Measurements from ENCODE around the gene TEDC1.

The TEDC1 gene

DNA sequence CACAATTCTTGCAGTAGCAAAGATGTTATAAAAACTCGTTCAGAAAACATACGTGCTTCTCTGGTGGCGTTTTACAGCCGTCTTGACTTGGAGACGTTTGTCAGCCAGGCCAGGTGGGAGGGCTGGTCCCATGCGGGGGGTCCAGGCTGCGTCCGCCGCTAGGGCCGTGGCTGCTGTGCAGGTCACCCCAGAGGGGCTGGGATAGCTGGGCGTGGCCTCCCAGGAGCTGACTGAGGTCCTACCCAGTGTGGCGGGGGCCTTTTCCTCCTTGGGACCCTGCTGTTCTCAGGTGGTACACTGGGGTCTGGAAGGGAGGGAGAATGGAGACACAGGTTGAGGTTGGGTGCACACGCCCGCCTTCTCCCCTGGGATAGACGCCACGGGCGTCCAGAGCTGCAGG lies 46.2 kb upstream of the TEDC1 start:
- TF ChIP-seq, protein P1, sequence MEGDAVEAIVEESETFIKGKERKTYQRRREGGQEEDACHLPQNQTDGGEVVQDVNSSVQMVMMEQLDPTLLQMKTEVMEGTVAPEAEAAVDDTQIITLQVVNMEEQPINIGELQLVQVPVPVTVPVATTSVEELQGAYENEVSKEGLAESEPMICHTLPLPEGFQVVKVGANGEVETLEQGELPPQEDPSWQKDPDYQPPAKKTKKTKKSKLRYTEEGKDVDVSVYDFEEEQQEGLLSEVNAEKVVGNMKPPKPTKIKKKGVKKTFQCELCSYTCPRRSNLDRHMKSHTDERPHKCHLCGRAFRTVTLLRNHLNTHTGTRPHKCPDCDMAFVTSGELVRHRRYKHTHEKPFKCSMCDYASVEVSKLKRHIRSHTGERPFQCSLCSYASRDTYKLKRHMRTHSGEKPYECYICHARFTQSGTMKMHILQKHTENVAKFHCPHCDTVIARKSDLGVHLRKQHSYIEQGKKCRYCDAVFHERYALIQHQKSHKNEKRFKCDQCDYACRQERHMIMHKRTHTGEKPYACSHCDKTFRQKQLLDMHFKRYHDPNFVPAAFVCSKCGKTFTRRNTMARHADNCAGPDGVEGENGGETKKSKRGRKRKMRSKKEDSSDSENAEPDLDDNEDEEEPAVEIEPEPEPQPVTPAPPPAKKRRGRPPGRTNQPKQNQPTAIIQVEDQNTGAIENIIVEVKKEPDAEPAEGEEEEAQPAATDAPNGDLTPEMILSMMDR (IDR thresholded peaks at IDR 0.05; ENCODE audit: low read depth, low read length, poor library complexity, severe bottlenecking), result no peak
- no peak for TF ChIP-seq EZH2phosphoT487 (IDR thresholded peaks at IDR 0.05; ENCODE audit: borderline replicate concordance, low read length)
- no peaks in the 10 kb centered on the region for H3F3A ChIP-seq (ENCODE audit: control insufficient read depth, insufficient read depth)
- H3K4me3 ChIP-seq (ENCODE audit: low read length), result no peak overlapping the region
- no peaks in the 10 kb centered on the region for H3K9me3 ChIP-seq (ENCODE audit: control insufficient read depth, insufficient read depth, low read length)
- H3K36me3 ChIP-seq (ENCODE audit: control insufficient read depth, low read length), result peaks cover 36% of the 10 kb centered on the region
- H3K4me1 ChIP-seq (ENCODE audit: control insufficient read depth, low read length), result no peaks in the 10 kb centered on the region
- no peak overlapping the region for H3K4me2 ChIP-seq (ENCODE audit: low read length)
- H4K20me1 ChIP-seq (ENCODE audit: control insufficient read depth, insufficient read depth, low read depth, low read length), result 0 out of 2 replicates have a peak, but pooled peaks cover 3% of the 10 kb centered on the region
- no peaks in the 10 kb centered on the region for H3K27me3 ChIP-seq (ENCODE audit: control insufficient read depth, low read length)
- H3K79me2 ChIP-seq (ENCODE audit: control insufficient read depth, low read length), result peaks cover 21% of the 10 kb centered on the region
- H3K9me2 ChIP-seq (replicated peaks; ENCODE audit: control insufficient read depth, low read length), result no peaks in the 10 kb centered on the region
- H3K27ac ChIP-seq (ENCODE audit: low read depth, low read length), result no peak overlapping the region

DNA sequence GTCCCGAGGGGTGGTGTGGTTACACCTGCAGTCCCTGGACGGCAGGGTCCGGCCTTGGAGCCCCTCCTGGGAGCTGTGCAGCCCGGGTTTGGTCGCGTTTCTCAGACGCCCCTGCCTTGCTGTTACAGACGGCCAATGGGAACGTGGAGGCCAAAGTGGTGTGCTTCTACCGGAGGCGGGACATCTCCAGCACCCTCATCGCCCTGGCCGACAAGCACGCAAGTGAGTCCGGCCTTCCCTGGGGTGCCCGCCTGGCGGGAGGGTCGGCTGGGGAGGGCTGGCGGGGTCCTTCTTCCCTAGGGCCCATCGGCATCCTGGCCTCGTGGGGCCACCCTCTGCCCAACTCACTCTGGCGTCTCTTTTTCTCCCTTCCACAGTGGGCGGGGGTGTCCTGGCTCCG lies 45.8 kb upstream of the TEDC1 start:
- Histone ChIP-seq H3K4me1 (ENCODE audit: control insufficient read depth, low read length) (no peaks in the 10 kb centered on the region), H3F3A (ENCODE audit: control insufficient read depth, insufficient read depth) (no peaks in the 10 kb centered on the region), H3K36me3 (ENCODE audit: control insufficient read depth, low read length) (peaks cover 38% of the 10 kb centered on the region), H3K27me3 (ENCODE audit: control insufficient read depth, low read length) (no peaks in the 10 kb centered on the region), H3K9me2 (replicated peaks; ENCODE audit: control insufficient read depth, low read length) (no peaks in the 10 kb centered on the region), H4K20me1 (ENCODE audit: control insufficient read depth, insufficient read depth, low read depth, low read length) (0 out of 2 replicates have a peak, but pooled peaks cover 3% of the 10 kb centered on the region), H3K79me2 (ENCODE audit: control insufficient read depth, low read length) (peaks cover 17% of the 10 kb centered on the region), H3K9me3 (ENCODE audit: control insufficient read depth, insufficient read depth, low read length) (no peaks in the 10 kb centered on the region), H3K4me3 (ENCODE audit: low read length) (no peak overlapping the region), H3K27ac (ENCODE audit: low read depth, low read length) (no peak overlapping the region), H3K4me2 (ENCODE audit: low read length) (no peak overlapping the region)
- TF ChIP-seq, protein P1 (IDR thresholded peaks at IDR 0.05; ENCODE audit: low read depth, low read length, poor library complexity, severe bottlenecking), result no peak
- TF ChIP-seq EZH2phosphoT487 (IDR thresholded peaks at IDR 0.05; ENCODE audit: borderline replicate concordance, low read length), result no peak

DNA sequence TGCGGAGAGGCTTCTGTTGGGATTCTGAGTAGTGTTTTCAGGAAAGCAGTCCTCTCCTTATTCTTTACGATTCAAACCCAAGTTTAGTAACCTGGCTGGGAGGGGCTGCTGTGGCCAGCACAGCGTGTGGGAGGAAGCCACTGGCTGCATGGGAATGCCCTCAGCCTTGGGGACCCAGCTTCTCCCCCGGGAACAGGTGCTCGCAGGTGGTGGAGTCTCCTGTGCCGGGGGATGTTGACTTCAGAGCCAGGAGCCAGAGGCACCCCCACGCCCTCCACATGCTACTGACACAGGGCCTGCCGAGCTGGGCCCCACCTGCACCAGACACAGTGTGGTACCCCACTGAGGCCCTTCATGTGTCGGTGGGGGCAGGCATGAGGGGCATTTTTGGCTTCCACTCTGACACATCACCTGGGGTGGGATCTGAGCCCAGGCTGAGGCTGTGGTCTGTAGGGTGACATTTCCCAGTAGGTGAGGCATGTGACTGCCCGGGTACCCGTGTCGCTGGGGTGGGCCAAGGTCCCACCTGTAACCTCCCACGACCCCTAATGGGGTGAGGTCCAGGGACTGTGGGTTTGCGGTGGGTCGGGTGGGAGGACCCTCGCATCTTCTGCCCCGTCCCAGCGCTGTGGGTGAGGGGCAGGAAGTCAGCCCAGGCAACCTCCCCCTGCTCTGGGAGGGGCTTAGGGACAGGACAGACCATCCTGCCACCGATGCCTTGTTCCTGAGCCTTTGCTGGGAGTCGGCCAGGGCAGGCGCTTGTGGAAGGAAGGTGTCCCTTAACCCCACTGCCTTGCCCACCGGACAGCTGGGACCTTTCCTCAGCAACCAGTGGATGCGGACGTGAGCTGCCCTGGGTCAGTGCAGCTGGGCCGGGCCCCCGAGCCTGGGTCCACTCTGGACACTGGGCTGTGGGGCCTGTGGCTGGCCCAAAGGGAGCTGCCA lies 44.9 kb upstream of the TEDC1 start:
- Histone ChIP-seq H3K27me3 (ENCODE audit: control insufficient read depth, low read length) (no peaks in the 10 kb centered on the region), H3K36me3 (ENCODE audit: control insufficient read depth, low read length) (peaks cover 41% of the 10 kb centered on the region), H3K4me1 (ENCODE audit: control insufficient read depth, low read length) (no peaks in the 10 kb centered on the region), H3K4me2 (ENCODE audit: low read length) (no peak overlapping the region), H3K79me2 (ENCODE audit: control insufficient read depth, low read length) (peaks cover 16% of the 10 kb centered on the region), H4K20me1 (ENCODE audit: control insufficient read depth, insufficient read depth, low read depth, low read length) (0 out of 2 replicates have a peak, but pooled peaks cover 3% of the 10 kb centered on the region), H3K27ac (ENCODE audit: low read depth, low read length) (no peak overlapping the region), H3F3A (ENCODE audit: control insufficient read depth, insufficient read depth) (no peaks in the 10 kb centered on the region), H3K9me2 (replicated peaks; ENCODE audit: control insufficient read depth, low read length) (no peaks in the 10 kb centered on the region), H3K4me3 (ENCODE audit: low read length) (no peak overlapping the region), H3K9me3 (ENCODE audit: control insufficient read depth, insufficient read depth, low read length) (no peaks in the 10 kb centered on the region)
- TF ChIP-seq, protein P1 (IDR thresholded peaks at IDR 0.05; ENCODE audit: low read depth, low read length, poor library complexity, severe bottlenecking), result no peak
- no peak for TF ChIP-seq EZH2phosphoT487 (IDR thresholded peaks at IDR 0.05; ENCODE audit: borderline replicate concordance, low read length)
